Activated B cell treated with CpG ODN at 0.5 μM for 24 hours (primary cell): ENCODE data around the gene CLTCL1. TPM values are rescaled to one million over a fixed set of nuclear protein-coding genes. Genes with fewer than 3 reads are reported as not detected.
A peak's percentile ranks its signal among the peaks of the same experiment; 100 is the strongest.

Experiments used
- ATAC-seq: fragments of 200-7000 bp; cut with Tn5 transposase; one replicate; pipeline ENCODE4 v1.10.0; 2021; ENCODE audit warnings: low read depth, mild to moderate bottlenecking, moderate library complexity
- CTCF ChIA-PET: fragments of 350-600 bp; sonication (Branson Sonifier 250); formaldehyde crosslinking; loops from one replicate; lab custom pipeline; 2021; ENCODE audit warnings: antibody characterized with exemption; lab: Charles Lee
- POLR2A ChIA-PET: fragments of 350-600 bp; sonication (Branson Sonifier 250); formaldehyde crosslinking; loops from one replicate; lab custom pipeline; 2021; ENCODE audit warnings: antibody characterized with exemption; lab: Charles Lee
- DNase-seq: peaks from one replicate; pipeline ENCODE4 v3.0.0; 2022
- H3K27ac Mint-ChIP-seq: one replicate; pipeline ENCODE4 v1.8.0; 2020; ENCODE audit warnings: mixed read lengths
- H3K27me3 Mint-ChIP-seq: one replicate; pipeline ENCODE4 v1.8.0; 2021; ENCODE audit warnings: mixed read lengths
- H3K36me3 Mint-ChIP-seq: one replicate; pipeline ENCODE4 v1.8.0; 2021; ENCODE audit warnings: low read depth, mixed read lengths
- H3K4me1 Mint-ChIP-seq: one replicate; pipeline ENCODE4 v1.8.0; 2021; ENCODE audit warnings: mixed read lengths
- H3K4me3 Mint-ChIP-seq: one replicate; pipeline ENCODE4 v1.8.0; 2020; ENCODE audit warnings: mild to moderate bottlenecking, mixed read lengths
- H3K9me3 Mint-ChIP-seq: one replicate; pipeline ENCODE4 v1.8.0; 2020; ENCODE audit warnings: mixed read lengths
- intact Hi-C: fragments of 100-400 bp; cut with micrococcal nuclease; formaldehyde crosslinking; loops from one replicate; pipeline ENCODE4 v1.15.1; 2024
- total RNA-seq: library from RNA; stranded (reverse); gene quantifications from 2 replicates; pipeline ENCODE4 v1.2.3, GENCODE V29; 2022
- TF ChIP-seq, protein P1 (sequence below): fragments of 200-600 bp; IDR thresholded peaks from one replicate; pipeline ENCODE4 v1.8.0; 2022; ENCODE audit warnings: antibody characterized with exemption, mild to moderate bottlenecking

The CLTCL1 gene
- 2.7 and 5.0 TPM in 2 replicates for total RNA-seq

DNA sequence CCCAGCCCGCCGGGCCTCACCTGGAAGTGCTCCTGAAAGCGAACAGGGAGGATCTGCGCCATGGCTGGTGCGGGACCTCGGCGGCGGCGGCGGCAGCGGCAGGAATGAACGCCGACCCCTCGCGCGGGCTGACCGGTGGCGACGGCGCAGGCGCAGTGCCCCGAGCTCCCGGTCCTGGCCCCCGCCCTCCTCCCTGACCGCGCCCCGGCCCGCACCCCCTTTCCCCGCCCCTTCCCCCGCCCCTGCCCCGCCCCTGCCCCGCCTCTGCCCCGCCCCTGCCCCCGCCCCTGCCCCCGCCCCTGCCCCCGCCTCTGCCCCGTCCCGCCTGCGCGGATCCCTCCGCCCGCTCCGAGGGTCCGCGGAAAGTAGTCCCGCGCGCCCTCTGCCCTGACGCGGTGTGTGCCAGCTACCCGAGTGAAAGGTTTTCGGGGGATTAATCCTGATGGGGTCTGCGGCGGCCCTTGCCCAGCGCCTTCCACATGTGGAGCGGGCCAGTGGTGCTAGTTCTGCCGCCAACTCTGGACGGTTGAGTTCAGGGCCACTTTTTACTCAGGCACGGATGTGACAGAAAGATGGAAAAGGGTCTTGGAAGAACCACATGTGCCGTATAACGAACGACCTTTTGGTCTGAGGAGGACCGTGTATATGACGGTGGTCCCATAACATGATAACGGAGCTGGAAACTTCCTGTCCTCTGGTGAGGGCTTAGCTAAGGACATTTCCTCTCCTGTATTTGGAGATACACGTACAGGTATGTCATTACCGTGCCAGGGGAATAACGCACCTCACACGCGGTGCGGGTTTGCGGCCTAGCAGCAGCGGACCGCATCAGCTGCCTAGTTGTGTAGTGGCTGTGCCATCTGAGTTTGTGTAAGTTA, at the start of gene CLTCL1:
Gene CLTCL1 (minus strand): TSS at position 140 of the 878 bp plus-strand sequence. CDS start 78 bp downstream, at position 62.
- intact Hi-C loops: loop anchor here (1.0 to 10.0 kb wide), 8 partner anchors 69 to 1565 kb away; partner anchors contain the start of genes C22orf39, CDC45, ESS2 and MRPL40
- DNase-seq (peak; percentile 75), ATAC-seq (peak; percentile 78)
- H3K4me1 Mint-ChIP-seq: peaks cover 18% of the 10 kb centered on the region
- ChIA-PET POLR2A (interaction anchor here (0.6 to 2.9 kb wide), 9 partner anchors 11 to 328 kb away, joined by 3 to 38 read pairs (median 5); partner anchors contain the start of genes C22orf39, HIRA and MRPL40), CTCF (interaction anchor here (0.5 to 1.1 kb wide), 3 partner anchors 69 to 338 kb away, joined by 3 to 4 read pairs (median 3); no protein-coding TSS in a partner anchor)
- H3K9me3 Mint-ChIP-seq: no peaks in the 10 kb centered on the region
- TF ChIP-seq, protein P1, sequence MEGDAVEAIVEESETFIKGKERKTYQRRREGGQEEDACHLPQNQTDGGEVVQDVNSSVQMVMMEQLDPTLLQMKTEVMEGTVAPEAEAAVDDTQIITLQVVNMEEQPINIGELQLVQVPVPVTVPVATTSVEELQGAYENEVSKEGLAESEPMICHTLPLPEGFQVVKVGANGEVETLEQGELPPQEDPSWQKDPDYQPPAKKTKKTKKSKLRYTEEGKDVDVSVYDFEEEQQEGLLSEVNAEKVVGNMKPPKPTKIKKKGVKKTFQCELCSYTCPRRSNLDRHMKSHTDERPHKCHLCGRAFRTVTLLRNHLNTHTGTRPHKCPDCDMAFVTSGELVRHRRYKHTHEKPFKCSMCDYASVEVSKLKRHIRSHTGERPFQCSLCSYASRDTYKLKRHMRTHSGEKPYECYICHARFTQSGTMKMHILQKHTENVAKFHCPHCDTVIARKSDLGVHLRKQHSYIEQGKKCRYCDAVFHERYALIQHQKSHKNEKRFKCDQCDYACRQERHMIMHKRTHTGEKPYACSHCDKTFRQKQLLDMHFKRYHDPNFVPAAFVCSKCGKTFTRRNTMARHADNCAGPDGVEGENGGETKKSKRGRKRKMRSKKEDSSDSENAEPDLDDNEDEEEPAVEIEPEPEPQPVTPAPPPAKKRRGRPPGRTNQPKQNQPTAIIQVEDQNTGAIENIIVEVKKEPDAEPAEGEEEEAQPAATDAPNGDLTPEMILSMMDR: no peak
- peak within 1 kb of the TSS; percentile 91 for H3K4me3 Mint-ChIP-seq
- H3K27me3 Mint-ChIP-seq: peaks cover 12% of the 10 kb centered on the region
- peak within 1 kb of the TSS; percentile 83 for H3K27ac Mint-ChIP-seq
- H3K36me3 Mint-ChIP-seq: no peaks in the 10 kb centered on the region

DNA sequence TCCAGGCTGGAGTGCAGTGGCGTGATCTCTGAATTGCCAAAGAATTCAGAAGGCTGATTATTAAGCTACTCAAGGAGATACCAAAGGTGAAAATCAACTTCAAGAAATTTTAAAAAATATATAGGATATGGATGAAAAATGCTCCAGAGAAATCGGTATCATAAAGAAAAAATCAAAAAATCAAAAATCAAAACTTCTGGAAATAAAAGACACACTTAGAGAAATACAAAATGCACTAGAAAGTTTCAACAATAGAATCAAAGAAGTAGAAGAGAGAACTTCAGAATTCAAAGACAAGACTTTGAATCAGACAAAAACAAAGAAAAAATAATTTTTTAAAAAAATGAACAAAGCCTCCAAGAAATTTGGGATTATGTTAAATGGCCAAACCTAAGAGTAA, 45.6 kb upstream of the CLTCL1 start:
- ChIA-PET POLR2A (interaction anchor here (1.1 kb wide), 1 partner anchor 27 kb away, joined by 3 read pairs; no protein-coding TSS in a partner anchor), CTCF (no interaction called here)
- Mint-ChIP-seq H3K4me3 (no peak overlapping the region), H3K4me1 (peaks cover 3% of the 10 kb centered on the region), H3K27me3 (no peaks in the 10 kb centered on the region), H3K36me3 (peaks cover 91% of the 10 kb centered on the region), H3K27ac (no peak overlapping the region), H3K9me3 (peaks cover 48% of the 10 kb centered on the region)
- intact Hi-C loops: no loop called here
- no peak for DNase-seq
- TF ChIP-seq, protein P1: no peak
- ATAC-seq: no peak

DNA sequence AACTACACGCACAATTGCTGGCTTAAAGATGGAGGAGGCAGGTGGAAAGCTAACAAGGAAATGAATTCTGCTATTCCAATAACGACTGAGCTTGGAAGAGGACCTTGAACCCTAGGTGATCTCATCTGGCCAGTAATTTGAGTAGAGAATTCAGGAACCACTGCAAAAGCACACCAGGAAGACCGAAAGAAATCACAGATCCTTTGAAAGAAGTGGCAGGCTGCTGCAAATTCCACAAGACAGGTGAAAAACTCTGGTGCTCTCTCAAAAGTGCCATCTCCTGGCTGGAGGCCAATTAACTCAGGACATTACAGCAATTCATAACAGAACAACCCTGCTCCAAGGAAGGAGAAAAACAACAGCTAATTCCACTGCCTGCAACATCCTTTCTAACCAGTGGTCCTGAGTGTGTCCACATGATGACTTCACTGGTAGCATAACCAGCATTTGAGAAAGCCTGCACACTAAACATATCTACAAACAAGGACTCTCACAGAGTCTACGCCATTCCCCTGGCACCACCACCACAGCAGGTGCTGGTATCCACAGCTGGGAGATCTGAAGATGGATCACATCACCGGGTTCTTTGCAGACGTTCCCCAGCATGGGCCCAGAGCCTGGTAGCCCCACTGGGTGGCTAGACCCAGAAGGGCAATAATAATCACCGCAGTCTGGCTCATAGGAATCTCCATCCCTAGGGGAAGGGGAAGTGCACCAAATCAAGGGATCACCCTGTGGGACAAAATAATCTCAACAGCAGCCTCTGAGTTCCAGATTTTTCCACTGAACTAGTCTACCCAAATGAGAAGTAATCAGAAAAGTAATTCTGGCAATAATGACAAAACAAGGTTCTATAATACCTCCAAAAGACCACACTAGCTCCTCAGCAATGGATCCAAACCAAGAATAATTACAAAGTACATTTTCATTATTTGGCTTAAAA, 44.9 kb upstream of the CLTCL1 start:
- CTCF ChIA-PET: no interaction called here
- Mint-ChIP-seq H3K27ac (no peak overlapping the region), H3K4me1 (peaks cover 3% of the 10 kb centered on the region), H3K4me3 (no peak overlapping the region), H3K27me3 (no peaks in the 10 kb centered on the region), H3K9me3 (peaks cover 49% of the 10 kb centered on the region), H3K36me3 (peaks cover 91% of the 10 kb centered on the region)
- ATAC-seq (no peak), DNase-seq (no peak)
- intact Hi-C loops: no loop called here
- POLR2A ChIA-PET: interaction anchor here (1.1 kb wide), 1 partner anchor 28 kb away, joined by 3 read pairs; no protein-coding TSS in a partner anchor
- TF ChIP-seq, protein P1: no peak

DNA sequence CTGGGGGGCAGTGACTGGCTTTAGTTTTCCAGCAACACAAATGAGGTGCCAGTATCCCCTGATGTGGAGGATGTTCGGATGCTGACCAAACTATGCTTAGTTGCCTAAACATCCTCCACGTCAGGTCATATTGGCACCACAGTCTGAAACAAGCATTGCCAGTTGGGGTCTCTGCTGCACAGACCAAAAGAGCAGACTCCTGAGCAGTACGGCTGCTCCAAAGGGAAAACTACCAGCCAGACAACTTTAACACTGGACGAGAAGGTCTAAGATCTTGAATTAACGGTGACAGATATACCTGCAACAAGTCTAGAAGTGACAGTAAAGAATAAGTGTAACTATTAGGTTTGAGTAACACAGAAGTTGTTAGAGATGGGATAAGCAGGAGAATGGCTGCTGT, 40.5 kb upstream of the CLTCL1 start:
- Mint-ChIP-seq H3K27me3 (no peaks in the 10 kb centered on the region), H3K27ac (no peak overlapping the region), H3K36me3 (peaks cover 80% of the 10 kb centered on the region), H3K4me1 (no peaks in the 10 kb centered on the region), H3K9me3 (peaks cover 26% of the 10 kb centered on the region), H3K4me3 (no peak overlapping the region)
- CTCF ChIA-PET: no interaction called here
- TF ChIP-seq, protein P1: no peak
- POLR2A ChIA-PET: no interaction called here
- ATAC-seq: no peak
- intact Hi-C loops: no loop called here
- DNase-seq: no peak
